Smooth muscle cell (in vitro differentiated cells): ENCODE results near the gene GSDME. TPM values are rescaled to one million over a fixed set of nuclear protein-coding genes. Genes with fewer than 3 reads are reported as not detected.
A peak's percentile ranks its signal among the peaks of the same experiment; 100 is the strongest.

Source experiments
- DNase-seq: peaks from one replicate; lab custom pipeline; 2025; ENCODE audit not compliant: unreplicated experiment; lab: John Stamatoyannopoulos, UW
- H2AFZ ChIP-seq: fragments of 200-600 bp; sonication (generic); 2 replicates; pipeline ENCODE4 v1.6.0; 2016; ENCODE audit warnings: antibody characterized with exemption, low read depth, mild to moderate bottlenecking
- H3F3A ChIP-seq: fragments of 200-600 bp; sonication (generic); 2 replicates; pipeline ENCODE4 v1.6.0; 2017; ENCODE audit warnings: antibody characterized with exemption, low read depth
- H3K27ac ChIP-seq: fragments of 200-600 bp; sonication (generic); 2 replicates; pipeline ENCODE4 v1.5.1; 2016; ENCODE audit warnings: low read depth, mild to moderate bottlenecking
- H3K27me3 ChIP-seq: fragments of 200-600 bp; sonication (generic); 2 replicates; pipeline ENCODE4 v1.6.1; 2016; ENCODE audit warnings: low read depth, mild to moderate bottlenecking
- H3K36me3 ChIP-seq: fragments of 200-600 bp; sonication (generic); 2 replicates; pipeline ENCODE4 v1.5.1; 2016; ENCODE audit warnings: low read depth
- H3K4me1 ChIP-seq: fragments of 200-600 bp; sonication (generic); 2 replicates; pipeline ENCODE4 v1.5.1; 2016; ENCODE audit warnings: low read depth
- H3K4me2 ChIP-seq: fragments of 200-600 bp; sonication (generic); 2 replicates; pipeline ENCODE4 v1.6.0; 2016; ENCODE audit warnings: mild to moderate bottlenecking
- H3K4me3 ChIP-seq: fragments of 200-600 bp; sonication (generic); 2 replicates; pipeline ENCODE4 v1.5.1; 2016; ENCODE audit warnings: mild to moderate bottlenecking
- H3K79me2 ChIP-seq: fragments of 200-600 bp; sonication (generic); 2 replicates; pipeline ENCODE4 v1.6.0; 2016; ENCODE audit warnings: low read depth, mild to moderate bottlenecking
- H3K9ac ChIP-seq: fragments of 200-600 bp; sonication (generic); 2 replicates; pipeline ENCODE4 v1.6.0; 2016; ENCODE audit warnings: low read depth
- H3K9me3 ChIP-seq: fragments of 200-600 bp; sonication (generic); replicated peaks from 2 replicates; pipeline ENCODE4 v1.5.1; 2016; ENCODE audit warnings: low read depth
- H4K20me1 ChIP-seq: fragments of 200-600 bp; sonication (generic); 2 replicates; pipeline ENCODE4 v1.6.0; 2016; ENCODE audit warnings: low read depth
- WGBS: methylation state at CpG from one replicate; pipeline ENCODE4 v1.1.7; 2016; ENCODE audit warnings: low lambda C conversion rate; 5-methylcytosine and 5-hydroxymethylcytosine counted together
- polyA plus RNA-seq: library from polyadenylated mRNA; unstranded; fragments of >200 nt; fragmentation: Nextera tagmentation; extraction: Ambion mirVana; gene quantifications from 2 replicates; pipeline ENCODE4 v1.2.1, GENCODE V29; 2016
- total RNA-seq: library from RNA; depleted of rRNA; stranded (reverse); fragments of >200 nt; gene quantifications from 2 replicates; pipeline ENCODE4 v1.2.3, GENCODE V29; 2014
- TF ChIP-seq, protein P1 (sequence below): fragments of 200-600 bp; sonication (generic); IDR thresholded peaks from 2 replicates; pipeline ENCODE4 v1.5.1; 2017; ENCODE audit warnings: borderline replicate concordance, mild to moderate bottlenecking, antibody characterized with exemption; ENCODE audit not compliant: insufficient read depth, poor library complexity, severe bottlenecking

Gene GSDME
- total and polyA plus RNA-seq, 2 experiments from 2014 or later = 14.8 to 19.6 TPM

DNA sequence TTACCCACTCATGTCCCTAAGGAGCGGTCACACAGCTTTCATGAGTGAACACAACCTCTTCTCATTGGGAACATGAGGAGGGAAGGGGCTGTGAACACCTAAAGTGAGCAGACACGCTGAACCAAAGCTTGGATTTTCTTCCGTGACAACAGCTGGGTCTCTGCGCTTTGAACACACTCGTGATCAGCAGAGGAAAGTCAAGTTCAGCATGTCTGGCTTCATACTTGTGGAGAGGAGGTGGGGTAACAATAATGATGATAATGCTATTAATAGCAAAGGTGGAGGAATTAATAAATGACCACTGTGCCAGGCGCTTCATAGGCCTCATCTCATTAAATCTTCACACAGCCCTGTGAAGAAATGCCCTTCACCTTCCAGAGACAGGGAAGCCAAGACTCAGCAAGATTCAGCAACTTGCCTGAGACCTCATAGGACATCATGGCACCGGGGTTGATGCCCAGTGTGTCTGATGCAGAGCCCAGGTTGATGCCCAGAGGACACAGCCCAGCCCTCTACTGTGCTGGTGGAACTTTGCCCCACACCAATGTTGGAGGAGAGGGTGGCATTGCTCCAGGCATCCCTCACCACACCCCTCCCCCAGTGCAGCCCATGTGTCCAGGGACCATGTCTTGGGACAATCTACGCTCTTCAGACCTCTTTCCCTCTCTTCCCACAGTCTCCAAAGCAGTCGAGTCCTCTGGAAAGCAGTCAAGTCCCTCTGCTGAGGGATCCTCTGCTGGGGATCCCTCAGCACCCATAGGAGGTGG lies 40.6 kb downstream of the GSDME start:
- Histone ChIP-seq H3F3A (no peaks in the 10 kb centered on the region), H3K9ac (no peak overlapping the region), H3K4me3 (no peak overlapping the region), H3K36me3 (no peaks in the 10 kb centered on the region), H3K9me3 (no peaks in the 10 kb centered on the region), H3K27me3 (no peaks in the 10 kb centered on the region), H3K79me2 (no peaks in the 10 kb centered on the region), H3K27ac (no peak overlapping the region), H2AFZ (no peak overlapping the region), H4K20me1 (no peaks in the 10 kb centered on the region), H3K4me2 (no peak overlapping the region), H3K4me1 (no peaks in the 10 kb centered on the region)
- TF ChIP-seq, protein P1, sequence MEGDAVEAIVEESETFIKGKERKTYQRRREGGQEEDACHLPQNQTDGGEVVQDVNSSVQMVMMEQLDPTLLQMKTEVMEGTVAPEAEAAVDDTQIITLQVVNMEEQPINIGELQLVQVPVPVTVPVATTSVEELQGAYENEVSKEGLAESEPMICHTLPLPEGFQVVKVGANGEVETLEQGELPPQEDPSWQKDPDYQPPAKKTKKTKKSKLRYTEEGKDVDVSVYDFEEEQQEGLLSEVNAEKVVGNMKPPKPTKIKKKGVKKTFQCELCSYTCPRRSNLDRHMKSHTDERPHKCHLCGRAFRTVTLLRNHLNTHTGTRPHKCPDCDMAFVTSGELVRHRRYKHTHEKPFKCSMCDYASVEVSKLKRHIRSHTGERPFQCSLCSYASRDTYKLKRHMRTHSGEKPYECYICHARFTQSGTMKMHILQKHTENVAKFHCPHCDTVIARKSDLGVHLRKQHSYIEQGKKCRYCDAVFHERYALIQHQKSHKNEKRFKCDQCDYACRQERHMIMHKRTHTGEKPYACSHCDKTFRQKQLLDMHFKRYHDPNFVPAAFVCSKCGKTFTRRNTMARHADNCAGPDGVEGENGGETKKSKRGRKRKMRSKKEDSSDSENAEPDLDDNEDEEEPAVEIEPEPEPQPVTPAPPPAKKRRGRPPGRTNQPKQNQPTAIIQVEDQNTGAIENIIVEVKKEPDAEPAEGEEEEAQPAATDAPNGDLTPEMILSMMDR = no peak
- no peak for DNase-seq
- WGBS = 95% methylated on average over 9 of the region's 9 CpGs

DNA sequence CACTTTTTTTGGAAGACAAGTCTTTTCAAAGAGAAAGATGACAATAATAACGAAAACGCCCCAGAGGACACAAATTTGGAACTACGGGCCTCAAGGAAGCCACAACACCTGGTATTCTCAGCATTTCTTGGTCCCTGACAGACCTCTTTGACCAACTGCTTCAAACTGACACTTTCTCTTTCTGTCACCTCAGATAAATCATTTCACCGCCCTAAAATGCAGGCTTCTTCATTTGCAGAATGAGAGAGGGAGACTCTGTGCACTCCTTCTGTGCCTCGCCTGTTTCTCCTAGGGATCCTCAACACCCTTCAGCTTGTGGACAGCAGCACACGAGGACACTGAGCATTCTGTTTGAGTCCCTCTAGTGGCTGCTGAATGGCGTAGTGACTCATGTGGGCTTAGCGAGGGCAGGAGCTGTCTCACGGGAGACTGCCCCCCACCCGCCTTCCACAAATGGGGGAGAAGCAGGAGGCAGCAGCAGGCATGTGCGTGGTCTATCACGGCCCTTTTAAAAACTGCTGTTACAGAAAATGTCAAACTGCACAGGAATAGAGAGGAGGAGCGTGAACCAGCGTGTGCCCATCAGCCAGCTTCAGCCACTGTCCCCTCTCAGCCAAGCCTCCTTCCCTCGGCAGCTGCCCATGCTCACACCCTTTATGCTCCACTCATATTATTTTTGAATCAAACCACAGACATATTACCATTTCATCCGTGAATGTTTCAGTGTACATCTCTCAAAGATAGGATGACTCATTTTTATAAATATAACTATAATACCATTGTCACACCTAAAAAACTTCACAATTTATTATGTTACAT lies 41.4 kb downstream of the GSDME start:
- 63% methylated on average over 16 of the region's 16 CpGs for WGBS
- H4K20me1 ChIP-seq = no peaks in the 10 kb centered on the region
- no peaks in the 10 kb centered on the region for H3K79me2 ChIP-seq
- no peak overlapping the region for H3K9ac ChIP-seq
- no peak overlapping the region for H3K4me3 ChIP-seq
- no peak for DNase-seq
- H3K27ac ChIP-seq = no peak overlapping the region
- TF ChIP-seq, protein P1 = peak; percentile 39
- no peaks in the 10 kb centered on the region for H3F3A ChIP-seq
- H3K4me2 ChIP-seq = no peak overlapping the region
- no peaks in the 10 kb centered on the region for H3K27me3 ChIP-seq
- H2AFZ ChIP-seq = no peak overlapping the region
- no peaks in the 10 kb centered on the region for H3K9me3 ChIP-seq
- H3K4me1 ChIP-seq = no peaks in the 10 kb centered on the region
- no peaks in the 10 kb centered on the region for H3K36me3 ChIP-seq

- no peak overlapping the region for H3K27ac ChIP-seq
- H3K27me3 ChIP-seq = no peaks in the 10 kb centered on the region
- H3K79me2 ChIP-seq = no peaks in the 10 kb centered on the region
- H3K4me1 ChIP-seq = no peaks in the 10 kb centered on the region
- TF ChIP-seq, protein P1 = no peak
- no peaks in the 10 kb centered on the region for H3K36me3 ChIP-seq
- no peaks in the 10 kb centered on the region for H3K9me3 ChIP-seq
- 91% methylated on average over 2 of the region's 2 CpGs for WGBS
- no peak overlapping the region for H3K4me3 ChIP-seq
- H4K20me1 ChIP-seq = no peaks in the 10 kb centered on the region
- no peak overlapping the region for H2AFZ ChIP-seq
- H3K4me2 ChIP-seq = no peak overlapping the region
- H3K9ac ChIP-seq = no peak overlapping the region
- DNase-seq = no peak
- no peaks in the 10 kb centered on the region for H3F3A ChIP-seq
Measured at GRCh38 chr7:24715171-24715570, 42.1 kb downstream of the GSDME start.
